Lower leg skin (tissue), 4 donors: Measurements from ENCODE around the gene NPR2. TPM values are rescaled to one million over a fixed set of nuclear protein-coding genes. Genes with fewer than 3 reads are reported as not detected.
A peak's percentile ranks its signal among the peaks of the same experiment; 100 is the strongest.

Experiments used
- DNase-seq, 2 donors: peaks; one replicate each; pipeline ENCODE4 v3.0.0-alpha.2; 2019; ENCODE audit warnings: low spot score in 2 of 2
- H3K4me3 ChIP-seq: fragments of 200-600 bp; sonication (generic); 2 replicates; pipeline ENCODE4 v1.5.1; 2017; ENCODE audit warnings: mild to moderate bottlenecking, low read depth; ENCODE audit not compliant: poor library complexity, severe bottlenecking
- POLR2A ChIP-seq, 2 donors: fragments of 450-650 bp; IDR thresholded peaks; one replicate each; pipeline ENCODE4 v1.6.1; 2016 to 2017; ENCODE audit warnings: antibody characterized with exemption in 2 of 2, mild to moderate bottlenecking in 1 of 2, moderate library complexity in 1 of 2
- WGBS, 2 donors: methylation state at CpG; one replicate each; pipeline ENCODE4 v1.1.5; 2018; 5-methylcytosine and 5-hydroxymethylcytosine counted together
- intact Hi-C: fragments of 100-400 bp; cut with DNase I; formaldehyde crosslinking; loops from one replicate; pipeline ENCODE4 v1.15.0; 2023; ENCODE audit warnings: low total_unique reads
- total RNA-seq, 4 donors: library from RNA; depleted of rRNA; stranded (reverse); fragments of >200 nt; gene quantifications; one replicate each; pipeline ENCODE4 v1.1.0, GENCODE V29; 2016
- TF ChIP-seq, protein P1 (sequence below), 3 donors: fragments of 450-650 bp; IDR thresholded peaks; one replicate each; pipeline ENCODE4 v1.5.1; 2016; ENCODE audit warnings: antibody characterized with exemption in 3 of 3, mild to moderate bottlenecking in 3 of 3, moderate library complexity in 2 of 3

The NPR2 gene
- total RNA-seq, 4 donors from 2014 or later, result 12.2 to 20.4 (median 18.8) TPM

DNA sequence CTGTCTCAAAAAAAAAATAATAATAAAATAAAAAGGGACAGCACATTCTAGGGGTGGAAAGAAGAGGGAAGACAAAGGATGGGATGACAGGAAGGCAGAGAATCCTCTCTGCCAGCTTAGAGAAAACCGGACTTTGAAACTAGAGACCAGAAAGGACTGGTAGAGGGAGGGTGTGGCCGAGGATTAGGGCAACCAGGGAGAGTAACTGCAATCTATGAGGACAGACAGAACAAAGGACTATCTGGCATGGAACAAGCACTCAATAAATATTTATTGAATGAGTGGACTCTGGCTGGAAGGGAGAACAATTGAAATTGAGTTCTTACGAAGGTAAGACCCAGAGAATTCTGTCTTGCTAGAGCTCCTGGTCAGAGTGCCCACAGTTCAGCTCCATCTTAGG is 44.8 kb upstream of the NPR2 start:
- TF ChIP-seq, protein P1, sequence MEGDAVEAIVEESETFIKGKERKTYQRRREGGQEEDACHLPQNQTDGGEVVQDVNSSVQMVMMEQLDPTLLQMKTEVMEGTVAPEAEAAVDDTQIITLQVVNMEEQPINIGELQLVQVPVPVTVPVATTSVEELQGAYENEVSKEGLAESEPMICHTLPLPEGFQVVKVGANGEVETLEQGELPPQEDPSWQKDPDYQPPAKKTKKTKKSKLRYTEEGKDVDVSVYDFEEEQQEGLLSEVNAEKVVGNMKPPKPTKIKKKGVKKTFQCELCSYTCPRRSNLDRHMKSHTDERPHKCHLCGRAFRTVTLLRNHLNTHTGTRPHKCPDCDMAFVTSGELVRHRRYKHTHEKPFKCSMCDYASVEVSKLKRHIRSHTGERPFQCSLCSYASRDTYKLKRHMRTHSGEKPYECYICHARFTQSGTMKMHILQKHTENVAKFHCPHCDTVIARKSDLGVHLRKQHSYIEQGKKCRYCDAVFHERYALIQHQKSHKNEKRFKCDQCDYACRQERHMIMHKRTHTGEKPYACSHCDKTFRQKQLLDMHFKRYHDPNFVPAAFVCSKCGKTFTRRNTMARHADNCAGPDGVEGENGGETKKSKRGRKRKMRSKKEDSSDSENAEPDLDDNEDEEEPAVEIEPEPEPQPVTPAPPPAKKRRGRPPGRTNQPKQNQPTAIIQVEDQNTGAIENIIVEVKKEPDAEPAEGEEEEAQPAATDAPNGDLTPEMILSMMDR (IDR thresholded peaks at IDR 0.05), result no peak
- no peak for TF ChIP-seq POLR2A (IDR thresholded peaks at IDR 0.05)
- intact Hi-C loops, result no loop called here
- DNase-seq, result no peak
- 38 to 40% methylated on average over 3 of the region's 3 CpGs for WGBS, 2 donors
- no peak overlapping the region for H3K4me3 ChIP-seq

DNA sequence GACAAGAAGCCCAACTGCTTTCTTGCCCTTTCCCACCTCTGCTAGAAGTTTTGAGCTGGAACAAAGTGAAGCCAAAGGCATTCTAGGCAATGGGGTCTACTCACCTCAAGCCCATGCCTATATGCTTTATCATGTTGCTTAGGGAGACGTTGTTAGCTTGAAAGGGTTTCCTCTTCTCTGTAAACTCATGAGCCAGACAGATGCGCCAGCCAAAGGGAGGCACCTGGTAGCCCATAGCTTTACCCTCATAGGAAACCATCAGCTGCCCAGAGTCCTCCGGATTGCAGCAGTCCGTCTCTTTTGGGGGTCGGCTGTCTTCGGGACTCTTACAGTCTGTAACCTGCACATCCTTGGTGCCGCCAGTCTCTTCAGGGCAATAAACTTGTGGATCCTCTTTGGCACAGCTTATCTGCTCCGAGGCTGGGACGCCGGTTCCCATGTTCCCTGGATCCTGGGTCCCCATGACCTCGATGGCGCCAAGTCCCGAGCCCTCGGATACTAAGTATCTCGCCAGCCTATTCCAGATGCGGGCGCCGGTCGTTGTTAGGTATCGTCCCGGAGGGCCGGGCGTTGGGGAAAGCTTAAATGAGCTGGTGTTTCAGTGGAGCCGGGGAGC is 43.0 kb upstream of the NPR2 start:
- 0% methylated on average over 16 to 19 of the region's 24 CpGs for WGBS, 2 donors
- TF ChIP-seq POLR2A (IDR thresholded peaks at IDR 0.05), result no peak
- TF ChIP-seq, protein P1 (IDR thresholded peaks at IDR 0.05), result no peak
- intact Hi-C loops, result no loop called here
- DNase-seq, result no peak
- peak overlapping the region; percentile 80 for H3K4me3 ChIP-seq

DNA sequence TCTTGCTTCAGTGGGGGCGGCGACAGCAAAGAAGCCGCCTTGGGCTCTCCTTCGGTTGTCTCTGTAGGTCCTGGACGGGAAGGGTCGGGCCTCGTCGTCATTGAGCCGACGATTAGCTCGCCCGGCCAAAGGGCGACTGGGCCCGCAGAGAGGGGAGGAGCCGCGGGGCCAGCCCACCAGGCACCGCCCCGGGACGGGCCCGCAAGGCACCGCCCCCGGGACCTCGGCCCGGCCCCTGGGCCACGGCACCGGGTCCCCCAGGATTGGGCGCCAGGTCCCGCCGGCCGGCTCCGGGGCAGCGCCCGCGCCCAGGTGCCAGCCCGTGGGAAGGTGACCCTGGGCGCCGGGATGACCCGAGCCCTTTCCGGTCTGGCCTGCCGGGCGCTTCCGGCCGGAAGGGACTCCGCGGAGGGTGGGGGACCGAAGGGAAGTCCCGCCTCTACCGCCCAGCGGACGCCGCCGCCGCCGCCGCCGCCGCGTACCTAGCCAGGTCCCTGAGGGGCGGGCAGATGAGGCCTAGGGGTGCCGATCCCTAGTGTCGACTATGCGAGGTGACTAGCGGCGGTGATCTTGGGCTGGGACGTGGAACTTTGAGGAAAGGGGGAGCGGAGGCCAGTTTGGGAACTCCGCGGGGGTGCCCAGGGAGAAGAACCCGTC is 42.4 kb upstream of the NPR2 start, which contains the start of the genes GBA2 and RGP1:
GBA2 (minus strand) TSS at position 371 of the 657 bp plus-strand sequence. CDS start 524 bp downstream, outside the sequence.
RGP1 (plus strand) TSS at position 430 of the 657 bp plus-strand sequence. CDS start 469 bp downstream, outside the sequence.
- 0% methylated on average over 14 to 27 of the region's 69 CpGs for WGBS, 2 donors
- peak in 1 of 2 donors; percentile 94 for DNase-seq
- TF ChIP-seq, protein P1 (IDR thresholded peaks at IDR 0.05), result no peak
- TF ChIP-seq POLR2A (IDR thresholded peaks at IDR 0.05), result no peak
- intact Hi-C loops, result no loop called here
- H3K4me3 ChIP-seq, result peak within 1 kb of the TSS; percentile 80

DNA sequence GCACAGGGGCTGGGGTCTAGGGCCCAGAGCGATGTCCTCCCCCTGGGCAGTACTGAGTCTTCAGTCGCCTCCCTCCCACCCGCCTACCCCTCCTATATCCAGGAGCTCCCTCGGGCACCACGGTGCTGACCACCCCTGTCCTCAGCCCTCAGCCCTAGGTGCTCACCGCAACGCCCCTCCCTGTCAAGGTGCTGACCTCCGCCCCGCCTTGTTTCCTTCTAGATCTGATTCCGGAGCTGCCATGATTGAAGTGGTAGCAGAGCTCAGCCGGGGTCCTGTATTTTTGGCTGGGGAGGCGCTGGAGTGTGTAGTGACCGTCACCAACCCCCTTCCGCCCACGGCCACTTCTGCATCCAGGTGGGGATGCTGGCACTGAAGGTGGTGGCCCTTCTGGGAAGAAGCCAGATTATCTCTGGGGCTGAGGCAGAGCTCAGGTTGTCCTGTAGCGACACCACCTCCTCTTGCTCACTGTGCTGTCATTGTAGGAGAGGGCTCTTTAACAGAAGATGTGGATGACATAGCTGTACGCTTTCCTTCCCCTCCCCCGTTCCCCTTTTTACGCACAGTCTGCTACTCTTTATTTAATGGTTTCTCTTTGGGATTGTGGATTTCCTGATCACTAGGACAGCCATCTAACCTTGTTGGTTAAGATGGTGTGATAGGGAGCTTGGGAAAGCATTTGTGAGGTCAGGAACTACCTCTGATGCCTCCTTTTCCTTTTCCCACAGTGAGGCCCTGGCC is 41.7 kb upstream of the NPR2 start:
- no peak for TF ChIP-seq POLR2A (IDR thresholded peaks at IDR 0.05)
- TF ChIP-seq, protein P1 (IDR thresholded peaks at IDR 0.05), result no peak
- peak overlapping the region; percentile 80 for H3K4me3 ChIP-seq
- intact Hi-C loops, result no loop called here
- peak in 1 of 2 donors; percentile 89 for DNase-seq
- WGBS, 2 donors, result 2 to 3% methylated on average over 15 to 19 of the region's 19 CpGs

DNA sequence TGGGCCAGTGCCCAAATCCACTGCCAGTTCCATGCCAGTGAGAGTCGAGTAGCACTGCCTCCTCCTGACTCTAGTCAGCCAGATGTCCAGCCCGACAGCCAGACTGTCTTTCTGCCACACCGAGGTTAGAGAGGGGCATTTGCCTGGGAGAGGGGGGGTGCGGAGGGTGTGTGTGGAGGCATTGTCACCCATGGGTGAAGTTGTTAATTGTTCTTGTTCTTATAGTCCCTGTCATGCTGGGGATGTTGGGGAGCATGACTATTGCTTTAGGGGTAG is 41.2 kb upstream of the NPR2 start:
- TF ChIP-seq POLR2A (IDR thresholded peaks at IDR 0.05), result no peak
- TF ChIP-seq, protein P1 (IDR thresholded peaks at IDR 0.05), result no peak
- no peak overlapping the region for H3K4me3 ChIP-seq
- 49 to 53% methylated on average over 4 of the region's 4 CpGs for WGBS, 2 donors
- no peak for DNase-seq
- intact Hi-C loops, result no loop called here
